Measurements from ENCODE around the gene KCP.
A peak's percentile ranks its signal among the peaks of the same experiment; 100 is the strongest.

KCP gene

GRCh38 chr7:128867842-128868623 lies 42.5 kb downstream of the KCP start:
- peak; percentile 28 for DNase-seq
- in situ Hi-C loops (cut with HindIII; ENCODE audit: low pct_ligation_motif_present, low sequenced_read_pairs): no loop called here
- TF ChIP-seq CTCF (IDR thresholded peaks at IDR 0.05; ENCODE audit: low read depth, low read length, missing control alignments): no peak
- Histone ChIP-seq H3K27ac (no peak overlapping the region), H3K27me3 (replicated peaks) (peaks cover 4% of the 10 kb centered on the region), H3K36me3 (replicated peaks) (peaks cover 11% of the 10 kb centered on the region), H3K4me3 (ENCODE audit: low read depth, low read length) (no peak overlapping the region)

GRCh38 chr7:128867241-128867640 lies 43.3 kb downstream of the KCP start:
- Histone ChIP-seq H3K4me3 (ENCODE audit: low read depth, low read length) (no peak overlapping the region), H3K27me3 (replicated peaks) (peaks cover 4% of the 10 kb centered on the region), H3K36me3 (replicated peaks) (peaks cover 11% of the 10 kb centered on the region), H3K27ac (no peak overlapping the region)
- in situ Hi-C loops (cut with HindIII; ENCODE audit: low pct_ligation_motif_present, low sequenced_read_pairs): no loop called here
- no peak for DNase-seq
- no peak for TF ChIP-seq CTCF (IDR thresholded peaks at IDR 0.05; ENCODE audit: low read depth, low read length, missing control alignments)

GRCh38 chr7:128865996-128866877 lies 44.3 kb downstream of the KCP start:
- no peak for TF ChIP-seq CTCF (IDR thresholded peaks at IDR 0.05; ENCODE audit: low read depth, low read length, missing control alignments)
- no peak overlapping the region for H3K27ac ChIP-seq
- H3K27me3 ChIP-seq (replicated peaks): peaks cover 4% of the 10 kb centered on the region
- H3K4me3 ChIP-seq (ENCODE audit: low read depth, low read length): no peak overlapping the region
- no peak for DNase-seq
- in situ Hi-C loops (cut with HindIII; ENCODE audit: low pct_ligation_motif_present, low sequenced_read_pairs): no loop called here
- H3K36me3 ChIP-seq (replicated peaks): peaks cover 11% of the 10 kb centered on the region

GRCh38 chr7:128865303-128865702 lies 45.2 kb downstream of the KCP start:
- TF ChIP-seq CTCF (IDR thresholded peaks at IDR 0.05; ENCODE audit: low read depth, low read length, missing control alignments): no peak
- no peak for DNase-seq
- Histone ChIP-seq H3K27ac (no peak overlapping the region), H3K4me3 (ENCODE audit: low read depth, low read length) (no peak overlapping the region), H3K27me3 (replicated peaks) (peaks cover 4% of the 10 kb centered on the region), H3K36me3 (replicated peaks) (peaks cover 18% of the 10 kb centered on the region)
- in situ Hi-C loops (cut with HindIII; ENCODE audit: low pct_ligation_motif_present, low sequenced_read_pairs): no loop called here

- DNase-seq: peak; percentile 63
- peak overlapping the region; percentile 73 for H3K27ac ChIP-seq
- in situ Hi-C loops (cut with HindIII; ENCODE audit: low pct_ligation_motif_present, low sequenced_read_pairs): no loop called here
- TF ChIP-seq CTCF (IDR thresholded peaks at IDR 0.05; ENCODE audit: low read depth, low read length, missing control alignments): peak; percentile 80
- no peaks in the 10 kb centered on the region for H3K27me3 ChIP-seq (replicated peaks)
- H3K4me3 ChIP-seq (ENCODE audit: low read depth, low read length): peak overlapping the region; percentile 99
- H3K36me3 ChIP-seq (replicated peaks): peaks cover 34% of the 10 kb centered on the region
Measured at GRCh38 chr7:128863433-128863989, 47.0 kb downstream of the KCP start.
